Measurements from ENCODE around the gene USP15.

- TF ChIP-seq, protein P1, sequence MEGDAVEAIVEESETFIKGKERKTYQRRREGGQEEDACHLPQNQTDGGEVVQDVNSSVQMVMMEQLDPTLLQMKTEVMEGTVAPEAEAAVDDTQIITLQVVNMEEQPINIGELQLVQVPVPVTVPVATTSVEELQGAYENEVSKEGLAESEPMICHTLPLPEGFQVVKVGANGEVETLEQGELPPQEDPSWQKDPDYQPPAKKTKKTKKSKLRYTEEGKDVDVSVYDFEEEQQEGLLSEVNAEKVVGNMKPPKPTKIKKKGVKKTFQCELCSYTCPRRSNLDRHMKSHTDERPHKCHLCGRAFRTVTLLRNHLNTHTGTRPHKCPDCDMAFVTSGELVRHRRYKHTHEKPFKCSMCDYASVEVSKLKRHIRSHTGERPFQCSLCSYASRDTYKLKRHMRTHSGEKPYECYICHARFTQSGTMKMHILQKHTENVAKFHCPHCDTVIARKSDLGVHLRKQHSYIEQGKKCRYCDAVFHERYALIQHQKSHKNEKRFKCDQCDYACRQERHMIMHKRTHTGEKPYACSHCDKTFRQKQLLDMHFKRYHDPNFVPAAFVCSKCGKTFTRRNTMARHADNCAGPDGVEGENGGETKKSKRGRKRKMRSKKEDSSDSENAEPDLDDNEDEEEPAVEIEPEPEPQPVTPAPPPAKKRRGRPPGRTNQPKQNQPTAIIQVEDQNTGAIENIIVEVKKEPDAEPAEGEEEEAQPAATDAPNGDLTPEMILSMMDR (IDR thresholded peaks at IDR 0.05): no peak
- TF ChIP-seq POLR2A (IDR thresholded peaks at IDR 0.05): no peak
Measured at GRCh38 chr12:62272936-62273552, 12.8 kb downstream of the USP15 start.
